GM12891 (cell line): ENCODE data around the gene CABLES2.

ENCODE experiments used
- POLR2A ChIP-seq: IDR thresholded peaks from 2 replicates; pipeline ENCODE4 v1.6.1; 2011; ENCODE audit warnings: low read depth, low read length, control low read depth
- POLR2AphosphoS5 ChIP-seq: IDR thresholded peaks from 2 replicates; pipeline ENCODE4 v1.6.1; 2011; ENCODE audit warnings: low read depth, low read length, control low read depth
- SPI1 ChIP-seq: IDR thresholded peaks from 2 replicates; pipeline ENCODE4 v1.6.1; 2011; ENCODE audit warnings: low read depth, low read length, control low read depth
- TAF1 ChIP-seq: IDR thresholded peaks from 2 replicates; pipeline ENCODE4 v1.6.1; 2011; ENCODE audit warnings: low read depth, low read length, control low read depth

- TF ChIP-seq POLR2A (no peak), TAF1 (no peak), POLR2AphosphoS5 (no peak), SPI1 (no peak)
These were observed 20.9 kb upstream of the CABLES2 start for GRCh38 chr20:62428002-62428372.
